Stimulated activated CD8-positive, alpha-beta memory T cell treated with anti-CD3 and anti-CD28 coated beads, Interleukin-15, amount 100 ng/mL, for 48 hours (primary cell): ENCODE measurements around the gene ANKRD44.
"Not testable (repeated sequence)": the region's sequence is repeated elsewhere in the genome, so short reads cannot be mapped to it uniquely, and the experiment has no call there.

Experiments used
- DNase-seq, 2 donors: peaks; one replicate each; pipeline ENCODE4 v3.0.0-alpha.2; 2020; ENCODE audit warnings: low read depth in 2 of 2

The ANKRD44 gene

DNA sequence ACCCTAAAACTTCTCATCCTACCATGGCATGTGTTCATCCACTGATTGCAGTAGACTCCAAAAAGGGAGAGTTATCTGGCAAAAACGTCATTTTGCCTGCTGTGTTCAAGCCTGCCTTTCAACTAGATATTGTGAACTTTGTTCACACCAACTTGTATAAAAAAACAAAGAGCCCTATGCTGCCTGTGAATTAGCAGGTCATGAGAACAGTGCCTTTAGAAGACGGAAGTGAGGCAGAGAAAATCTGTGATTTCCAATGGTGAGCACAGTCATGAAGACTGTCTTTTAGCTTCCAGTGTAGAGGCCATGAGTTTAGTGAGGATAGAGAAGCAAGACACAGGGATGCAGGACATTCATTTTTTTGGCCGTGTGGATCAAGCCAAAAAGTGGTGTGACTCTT, 280.5 kb downstream of the ANKRD44 start:
- DNase-seq: no peak

DNA sequence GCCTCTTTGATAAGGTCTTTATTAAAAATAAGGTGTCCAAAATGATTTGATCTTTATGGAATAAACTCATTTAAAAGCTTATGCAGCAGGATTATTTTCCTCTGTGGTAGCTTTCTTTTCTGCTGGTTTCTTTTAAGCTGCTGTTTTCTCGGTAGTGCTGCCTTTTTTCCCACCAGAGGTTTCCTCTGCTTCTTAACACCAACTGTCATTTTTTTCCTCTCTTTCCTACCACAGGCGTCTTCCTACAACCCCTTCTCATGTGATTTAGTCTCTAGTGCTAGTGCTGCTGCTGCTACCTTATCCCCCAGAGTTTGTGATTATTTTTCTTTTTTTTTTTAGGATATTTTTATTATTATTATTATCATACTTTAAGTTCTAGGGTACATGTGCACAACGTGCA, 281.9 kb downstream of the ANKRD44 start:
- no peak for DNase-seq

DNA sequence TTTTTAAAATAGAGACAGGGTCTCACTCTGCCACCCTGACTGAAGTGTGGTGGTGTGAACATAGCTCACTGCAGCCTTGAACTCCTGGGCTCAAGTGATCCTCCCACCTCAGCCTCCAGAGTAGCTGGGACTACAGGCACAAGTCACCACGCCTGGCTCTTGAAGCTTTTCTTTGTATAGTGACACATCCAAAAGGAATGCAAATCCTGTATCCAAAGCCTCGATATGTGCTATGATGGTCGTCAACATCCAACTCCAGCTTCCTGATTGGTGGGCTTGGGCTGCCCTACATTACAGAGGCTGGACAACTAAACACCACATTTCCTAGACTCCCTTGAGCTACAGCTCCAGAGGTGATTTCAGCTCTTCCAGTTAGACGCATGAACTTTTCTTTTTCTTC, 282.4 kb downstream of the ANKRD44 start:
- no peak for DNase-seq

DNA sequence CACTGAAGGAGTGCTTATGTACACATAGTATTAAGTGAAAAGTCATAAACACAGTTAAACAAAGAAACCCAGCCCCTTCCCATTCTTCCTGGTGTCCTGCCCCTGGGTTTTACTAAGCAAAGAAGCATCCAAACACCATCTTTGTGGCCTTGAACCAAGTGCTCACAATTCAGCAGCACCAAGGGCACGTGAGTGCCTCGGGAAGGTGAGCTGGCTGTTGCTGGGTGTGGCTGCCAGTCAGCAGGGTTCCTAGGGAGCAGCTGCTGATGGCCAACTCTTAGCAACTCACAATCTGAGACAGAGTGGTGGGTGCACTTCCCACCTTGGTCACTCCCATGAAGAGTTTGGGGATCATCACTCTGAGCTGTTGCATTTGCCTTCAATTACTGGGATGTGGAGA, 286.4 kb downstream of the ANKRD44 start:
- no peak for DNase-seq

DNA sequence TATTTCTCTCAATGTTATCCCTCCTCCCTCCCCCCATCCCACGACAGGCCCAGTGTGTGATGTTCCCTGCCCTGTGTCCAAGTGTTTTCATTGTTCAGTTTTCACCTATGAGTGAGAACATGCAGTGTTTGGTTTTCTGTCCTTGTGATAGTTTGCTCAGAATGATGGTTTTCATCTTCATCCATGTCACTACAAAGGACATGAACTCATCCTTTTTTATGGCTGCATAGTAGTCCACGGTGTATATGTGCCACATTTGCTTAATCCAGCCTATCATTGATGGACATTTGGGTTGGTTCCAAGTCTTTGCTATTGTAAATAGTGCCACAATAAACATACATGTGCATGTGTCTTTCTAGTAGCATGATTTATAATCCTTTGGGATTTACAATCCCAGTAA, 289.7 kb downstream of the ANKRD44 start:
- not testable (repeated sequence) for DNase-seq

DNA sequence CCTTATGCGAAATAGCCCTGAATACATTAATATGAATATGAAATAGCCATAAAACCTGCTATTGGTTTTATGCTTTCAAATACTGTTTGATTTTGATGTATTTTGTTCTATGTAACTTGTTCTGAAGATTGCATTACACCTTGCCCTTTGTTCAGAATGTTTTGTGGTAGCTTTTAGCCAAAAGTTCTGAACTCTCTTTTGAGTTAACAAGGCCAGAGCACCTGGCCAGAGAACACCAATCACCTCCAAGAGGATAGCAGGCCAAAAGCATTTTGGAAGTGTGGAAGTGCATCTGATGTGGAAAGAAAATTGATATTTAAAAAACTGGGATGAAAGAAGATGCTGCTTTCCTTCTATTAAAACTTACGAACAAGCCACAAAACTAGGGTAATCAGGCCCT, 297.5 kb downstream of the ANKRD44 start:
- DNase-seq: no peak

DNA sequence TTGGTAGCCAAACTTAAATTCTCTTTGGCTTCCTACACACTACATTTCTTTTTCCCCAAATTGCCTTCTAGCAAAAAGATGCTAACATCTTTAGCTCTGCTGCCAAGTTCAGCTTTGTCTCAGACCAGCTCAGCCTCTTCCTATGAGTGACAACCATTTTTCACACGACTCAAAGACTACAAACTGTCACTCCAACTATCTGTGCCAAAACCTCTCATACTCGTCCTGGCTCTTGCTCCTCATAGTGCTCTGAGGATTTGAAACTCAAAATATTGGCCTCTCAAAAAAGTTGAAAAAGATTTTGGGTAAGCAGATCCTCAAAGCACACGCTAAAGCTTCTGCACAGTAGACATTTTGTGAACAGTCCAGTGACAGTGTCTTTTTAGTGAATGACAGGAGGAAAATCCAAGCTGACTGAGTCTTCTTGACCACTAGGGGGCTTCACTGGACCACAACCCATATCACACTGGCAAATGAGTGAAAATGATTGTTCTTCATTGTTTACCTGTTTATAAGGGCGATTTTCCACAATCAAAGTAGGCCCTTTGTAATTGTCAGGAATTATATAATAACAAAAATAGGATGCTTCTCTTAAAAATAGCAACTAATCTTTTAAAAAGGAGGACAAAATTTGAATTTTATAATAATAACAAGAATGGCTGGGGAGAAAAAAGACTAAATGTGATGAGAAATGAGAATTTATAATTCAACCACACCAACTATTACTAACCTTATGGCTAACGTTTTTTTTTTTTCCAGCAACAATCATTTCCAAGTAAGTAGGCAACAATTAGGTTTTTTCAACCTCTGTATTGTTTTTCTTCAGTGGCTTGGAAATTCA, 298.6 kb downstream of the ANKRD44 start:
- no peak for DNase-seq

DNA sequence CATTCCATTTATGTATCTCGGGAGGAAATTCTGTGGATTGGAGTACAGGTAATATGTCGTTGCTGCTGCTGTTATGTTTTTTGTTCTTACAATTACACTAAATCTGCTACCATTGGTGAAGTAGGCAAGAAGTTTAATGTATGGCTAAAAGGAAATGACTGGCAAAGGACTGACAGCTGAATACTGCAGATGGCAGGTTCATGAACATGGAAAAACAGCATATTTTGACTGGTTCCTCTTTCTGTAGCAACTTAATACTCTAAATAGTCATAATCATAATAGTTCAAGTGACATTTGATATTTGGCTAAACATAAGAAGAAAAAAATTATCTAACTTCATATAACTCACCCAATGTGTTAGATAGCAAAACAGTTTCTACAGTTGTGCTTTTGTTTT, 299.6 kb downstream of the ANKRD44 start:
- DNase-seq: no peak

DNA sequence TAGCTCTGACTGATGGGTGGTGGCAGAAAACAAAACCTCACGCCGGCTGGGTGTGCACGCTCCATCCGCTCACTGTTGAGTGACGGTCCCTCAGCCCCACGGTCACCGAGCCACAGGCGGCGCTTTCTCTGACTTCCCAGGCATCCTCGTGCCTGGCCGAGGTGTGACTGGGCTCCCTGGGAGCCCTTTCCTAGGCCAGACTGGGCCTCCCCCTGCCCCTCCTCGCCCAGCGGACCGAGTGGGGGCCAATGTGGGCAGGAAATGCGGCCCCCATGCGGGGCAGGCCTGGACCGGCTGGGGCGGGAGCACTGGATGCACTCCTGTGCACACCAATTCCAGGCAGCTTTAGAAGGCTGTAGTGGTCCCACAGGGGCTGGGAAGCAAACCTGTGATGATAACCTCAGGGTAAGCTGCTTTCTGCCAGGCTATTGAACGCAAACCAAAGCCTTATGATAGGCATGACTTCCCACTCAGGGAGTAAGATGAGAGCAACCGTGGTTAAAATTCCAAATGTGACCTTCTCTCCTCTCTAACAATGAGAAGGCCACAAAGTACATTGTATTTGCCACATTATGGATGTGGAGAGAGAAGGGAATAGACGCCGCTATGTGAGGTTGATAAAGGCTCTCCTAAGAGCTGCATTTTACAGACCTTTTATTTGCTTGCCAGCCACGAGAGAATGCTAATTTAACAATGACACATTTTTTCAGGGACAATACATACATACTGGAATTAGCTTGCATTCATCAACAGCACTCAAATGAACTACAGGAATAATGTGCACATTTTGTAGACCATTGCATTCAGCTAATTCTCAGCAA, 300.2 kb downstream of the ANKRD44 start:
- DNase-seq: no peak

DNA sequence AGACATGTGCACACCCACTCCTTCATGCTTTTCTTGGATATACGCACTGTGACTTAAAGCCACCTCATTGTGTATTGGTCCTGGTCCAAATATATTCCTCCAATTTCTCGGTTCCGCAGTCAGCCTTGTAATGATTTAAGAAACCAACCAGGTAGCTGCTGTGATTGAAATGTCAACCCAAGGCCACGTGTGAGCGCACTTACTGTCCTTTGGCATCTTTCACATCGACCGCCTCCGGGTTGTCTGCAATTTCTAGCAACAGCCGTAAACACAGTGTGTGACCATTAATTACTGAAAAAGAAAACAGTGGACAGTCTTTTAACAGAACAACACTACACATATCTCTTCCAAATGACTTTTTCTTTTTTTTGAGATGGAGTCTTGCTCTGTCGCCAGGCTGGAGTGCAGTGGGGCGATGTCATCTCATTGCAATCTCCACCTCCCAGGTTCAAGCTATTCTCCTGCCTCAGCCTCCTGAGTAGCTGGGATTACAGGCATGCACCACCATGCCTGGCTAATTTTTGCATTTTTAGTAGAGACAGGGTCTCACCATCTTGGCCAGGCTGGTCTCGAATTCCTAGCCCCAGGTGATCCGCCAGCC, 301.7 kb downstream of the ANKRD44 start:
- DNase-seq: not testable (repeated sequence)

DNA sequence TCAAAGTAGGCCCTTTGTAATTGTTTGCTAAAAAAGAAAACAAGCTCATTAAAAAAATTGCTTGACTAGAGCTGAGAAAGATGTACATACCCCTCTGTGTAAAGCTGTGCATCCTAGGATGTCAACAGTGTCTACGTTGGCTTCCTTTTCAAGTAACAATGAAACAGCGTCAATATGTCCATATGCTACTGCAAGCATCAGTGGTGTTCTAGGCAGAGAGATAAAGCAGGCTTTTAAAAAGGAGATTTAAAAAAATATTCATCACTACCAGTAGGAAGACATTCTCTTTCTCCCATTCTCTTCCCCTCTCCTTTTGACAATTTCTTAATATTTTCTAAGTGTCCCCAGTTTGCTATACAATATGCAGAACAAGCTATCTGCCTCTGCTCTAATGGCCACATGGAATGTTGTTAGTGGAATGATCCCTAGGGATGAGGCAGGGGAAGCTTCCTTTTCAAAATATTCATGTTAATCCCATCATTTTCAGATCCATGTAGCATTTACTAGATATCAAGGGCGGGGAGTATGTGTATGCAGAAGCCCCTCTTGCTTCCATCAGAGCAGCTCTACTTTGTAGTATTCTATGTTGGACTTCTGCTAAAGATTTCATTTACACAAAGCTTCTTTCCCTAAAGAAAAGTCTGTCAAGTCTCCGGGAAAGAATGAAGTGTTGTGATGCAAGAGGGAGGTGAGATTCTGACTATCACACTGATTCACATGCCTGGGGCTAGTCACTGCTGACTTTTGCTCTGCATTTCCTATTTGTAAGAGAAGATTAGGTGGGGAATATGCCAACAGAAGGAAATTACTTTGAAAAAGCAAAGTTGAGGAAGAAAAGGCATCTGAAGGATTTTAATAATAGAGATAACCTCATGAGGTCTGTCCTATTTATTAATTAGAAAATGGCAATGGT, 302.6 kb downstream of the ANKRD44 start:
- DNase-seq: no peak

DNA sequence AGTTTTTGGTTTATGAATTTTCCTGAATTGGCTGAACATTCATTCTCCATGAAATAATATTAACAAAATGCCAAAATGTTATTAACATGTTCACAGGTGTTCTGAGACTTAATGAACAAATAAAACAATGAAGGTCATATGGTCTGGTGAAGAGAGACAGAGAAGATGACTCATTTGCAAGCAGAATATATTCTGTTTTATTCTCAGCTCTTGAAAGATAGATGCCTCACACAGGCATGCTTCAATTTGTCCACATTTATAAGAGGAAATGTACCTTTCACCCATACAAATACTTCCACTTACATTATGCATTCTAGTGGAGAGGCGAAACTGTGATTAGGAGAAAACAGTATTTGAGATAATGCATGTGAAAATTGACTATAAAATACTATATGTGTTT, 308.7 kb downstream of the ANKRD44 start:
- DNase-seq: no peak

DNA sequence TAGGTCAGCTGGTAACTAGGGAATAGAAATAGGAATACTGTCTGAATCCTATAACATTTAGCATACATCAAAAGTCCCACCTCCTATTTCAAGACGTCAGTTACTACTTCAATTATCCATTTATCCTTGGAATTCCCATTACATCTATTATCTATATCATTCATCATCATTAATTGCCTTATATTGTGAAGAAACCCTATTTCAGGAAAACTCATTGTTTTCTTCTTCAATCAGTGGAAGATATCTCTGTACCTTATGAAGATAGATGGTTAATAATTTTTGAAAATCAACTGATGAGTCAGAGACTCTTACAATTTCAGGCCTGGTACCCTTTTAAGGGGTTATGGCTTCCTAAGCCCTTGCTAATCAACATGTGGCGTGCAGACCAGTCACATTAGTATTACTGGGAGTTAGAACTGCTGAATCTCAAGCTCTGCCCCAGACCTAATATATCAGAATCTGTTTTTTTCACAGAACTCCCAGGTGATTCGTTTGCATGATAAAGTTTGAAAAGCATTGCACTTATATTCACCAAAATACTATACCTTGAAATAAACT, 314.7 kb downstream of the ANKRD44 start:
- no peak for DNase-seq

DNA sequence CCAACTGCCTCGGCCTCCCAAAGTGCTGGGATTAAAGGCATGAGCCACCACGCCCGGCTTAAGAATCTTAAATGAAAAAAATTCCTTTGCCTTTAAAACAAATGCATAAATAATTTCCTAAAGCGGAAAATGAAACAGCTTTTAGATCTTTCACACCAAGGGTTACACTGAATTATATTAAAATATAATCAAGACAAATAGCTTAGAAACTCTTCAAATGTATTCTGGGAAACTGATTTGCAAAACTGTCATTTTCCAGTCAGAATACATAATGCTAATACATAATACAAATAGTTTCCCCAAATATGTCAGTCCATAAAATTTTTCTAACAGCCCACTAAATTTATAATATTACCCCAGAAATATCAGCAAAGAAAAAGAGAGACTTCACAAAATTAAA, 315.8 kb downstream of the ANKRD44 start:
- DNase-seq: no peak

DNA sequence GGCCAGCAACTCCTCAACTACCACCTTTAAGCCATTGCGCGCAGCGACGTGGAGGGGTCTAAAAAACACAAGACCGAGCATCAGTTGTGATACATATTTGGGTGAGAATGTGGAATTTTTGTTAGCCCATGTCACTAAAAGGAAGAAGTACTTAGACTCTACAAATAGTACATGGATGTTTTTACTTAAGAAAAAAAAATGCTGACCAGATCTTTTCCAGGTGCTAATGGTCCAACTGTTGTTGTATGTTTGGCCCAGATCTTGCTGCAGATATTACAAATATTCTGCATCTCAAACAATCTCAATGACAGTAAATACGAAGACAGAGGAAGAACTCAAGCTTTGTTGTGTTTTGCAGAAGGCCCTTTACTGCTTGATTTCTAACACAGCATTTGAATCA, 317.0 kb downstream of the ANKRD44 start:
- DNase-seq: no peak

DNA sequence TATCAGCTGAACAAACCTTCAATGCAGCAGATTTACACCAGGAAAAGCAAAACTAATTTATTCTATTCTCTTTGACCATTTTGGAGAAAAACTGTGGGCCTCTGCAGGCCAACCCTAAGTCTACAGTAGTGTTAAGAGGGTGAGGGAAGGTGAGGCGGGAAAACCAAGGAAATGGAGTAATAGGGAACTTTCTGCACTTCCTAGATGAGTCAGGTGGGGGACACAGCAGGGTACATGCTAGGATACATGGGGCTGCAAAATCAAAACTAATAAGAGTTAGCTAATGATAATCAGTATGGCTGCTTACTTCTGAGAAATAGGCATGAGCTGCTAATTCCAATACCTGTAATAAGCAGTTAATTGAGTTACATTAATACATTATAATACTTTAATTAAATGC, 318.1 kb downstream of the ANKRD44 start:
- no peak for DNase-seq

DNA sequence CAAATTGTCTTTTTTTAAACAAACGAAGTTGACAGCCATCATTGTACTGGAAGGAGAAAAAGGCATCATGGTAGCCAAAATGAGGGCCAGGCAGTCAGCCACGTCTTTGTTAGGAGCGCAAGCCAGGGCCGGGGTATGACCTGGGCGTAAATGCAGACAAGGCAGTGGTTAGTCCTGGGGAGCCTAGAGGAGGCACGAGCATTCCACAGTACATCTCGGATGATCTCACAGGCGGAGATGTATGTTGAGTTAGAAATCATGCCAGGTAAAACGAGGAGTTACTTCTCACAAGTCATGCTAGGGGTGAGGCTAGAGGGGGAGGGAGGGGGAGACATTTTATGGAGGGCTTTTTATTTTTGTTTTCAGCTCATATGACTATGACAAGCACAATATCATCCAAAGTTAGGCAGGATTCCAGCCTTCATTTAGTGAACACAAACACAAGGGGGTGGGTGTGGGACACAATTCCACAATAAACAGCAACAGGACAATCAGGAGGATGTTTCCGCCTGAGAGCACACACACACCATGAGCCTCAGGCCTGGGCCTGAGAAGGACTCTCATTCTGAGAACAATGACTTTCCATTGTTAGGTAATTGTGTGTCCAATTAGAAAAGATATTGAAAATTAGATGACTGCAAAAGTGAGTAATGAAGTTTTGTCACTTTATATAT, 319.7 kb downstream of the ANKRD44 start:
- no peak for DNase-seq

DNA sequence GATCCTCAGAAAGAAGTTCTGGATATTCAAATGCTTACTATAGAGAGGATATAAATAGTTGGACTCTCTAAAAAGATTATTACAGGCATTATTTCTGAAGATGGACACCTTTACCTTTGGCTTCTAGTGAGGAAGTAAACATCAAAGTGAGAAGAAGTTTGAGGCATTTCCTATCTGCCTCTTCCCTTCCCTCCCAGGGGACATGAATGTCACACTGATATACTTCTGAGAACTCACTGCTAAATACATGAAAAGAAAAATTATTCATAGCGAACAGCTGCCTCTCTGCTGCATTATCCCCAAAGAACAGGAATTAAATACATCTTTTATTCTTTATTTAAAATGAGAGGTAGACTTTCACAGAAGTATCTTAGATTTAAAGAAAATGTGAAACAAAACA, 320.5 kb downstream of the ANKRD44 start:
- no peak for DNase-seq

DNA sequence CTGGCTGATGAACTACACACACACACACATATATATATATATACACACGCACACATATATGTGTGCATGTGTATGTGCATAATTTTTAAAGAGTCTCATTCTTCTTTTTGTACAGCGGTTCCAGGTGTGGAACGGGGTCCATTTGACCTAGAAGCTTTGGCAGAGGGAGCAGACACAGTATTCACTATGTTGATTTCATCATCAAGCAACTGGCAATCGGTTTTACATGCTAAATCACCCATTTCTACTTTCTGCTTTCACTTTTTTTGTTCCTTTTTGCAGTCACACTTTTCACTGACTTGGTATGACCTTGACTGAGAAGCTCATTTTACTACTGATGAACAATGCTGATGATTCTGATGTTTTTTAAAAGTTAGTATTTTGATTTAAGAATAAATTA, 321.1 kb downstream of the ANKRD44 start:
- DNase-seq: no peak

DNA sequence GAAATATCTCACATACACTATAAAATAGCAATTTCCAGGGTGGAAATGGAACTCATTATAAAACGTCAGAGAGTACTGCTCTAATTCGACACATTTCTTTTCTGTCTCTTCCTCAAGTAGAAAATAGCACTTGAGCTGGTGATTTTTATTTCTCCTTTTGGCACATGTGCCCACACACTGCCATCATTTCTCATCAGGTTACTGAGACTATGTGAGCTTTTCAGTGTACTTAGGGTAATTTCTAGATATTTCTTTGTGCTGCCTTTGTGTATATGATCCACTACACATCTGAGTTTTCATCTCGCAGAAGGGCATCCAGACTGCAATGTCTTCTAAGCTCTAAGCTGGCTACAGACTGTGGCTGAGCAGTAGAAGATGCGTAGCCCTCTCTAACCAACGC, 321.9 kb downstream of the ANKRD44 start:
- no peak for DNase-seq
